ENCODE data around the gene HAUS8. TPM values are rescaled to one million over a fixed set of nuclear protein-coding genes. Genes with fewer than 3 reads are reported as not detected.
"Not testable (repeated sequence)": the region's sequence is repeated elsewhere in the genome, so short reads cannot be mapped to it uniquely, and the experiment has no call there.

The HAUS8 gene
- total RNA-seq, 1 donor = 9.3 TPM

DNA sequence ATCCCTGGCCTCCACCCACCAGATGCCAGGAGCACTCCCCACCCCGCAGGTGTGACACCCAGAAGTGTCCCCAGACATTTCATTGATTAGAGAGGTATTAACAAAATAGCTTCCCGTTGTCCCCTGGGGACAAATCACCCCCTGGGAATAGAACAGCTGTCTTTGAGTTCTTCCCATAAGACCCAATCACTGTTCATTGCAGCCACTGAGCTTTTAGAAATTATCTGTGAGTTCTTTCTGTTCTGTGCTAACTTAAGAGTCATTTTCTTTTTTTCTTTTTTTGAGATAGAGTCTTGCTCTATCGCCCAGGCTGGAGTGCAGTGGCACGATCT, 33.2 kb upstream of the HAUS8 start:
- Histone ChIP-seq H3K4me3 (ENCODE audit: low read length) (no peak overlapping the region), H3K4me1 (ENCODE audit: insufficient read depth, low read length) (peaks cover 94% of the 10 kb centered on the region), H3K27me3 (ENCODE audit: insufficient read depth, low read length) (no peaks in the 10 kb centered on the region), H3K9me3 (ENCODE audit: low read depth, low read length) (no peaks in the 10 kb centered on the region)

DNA sequence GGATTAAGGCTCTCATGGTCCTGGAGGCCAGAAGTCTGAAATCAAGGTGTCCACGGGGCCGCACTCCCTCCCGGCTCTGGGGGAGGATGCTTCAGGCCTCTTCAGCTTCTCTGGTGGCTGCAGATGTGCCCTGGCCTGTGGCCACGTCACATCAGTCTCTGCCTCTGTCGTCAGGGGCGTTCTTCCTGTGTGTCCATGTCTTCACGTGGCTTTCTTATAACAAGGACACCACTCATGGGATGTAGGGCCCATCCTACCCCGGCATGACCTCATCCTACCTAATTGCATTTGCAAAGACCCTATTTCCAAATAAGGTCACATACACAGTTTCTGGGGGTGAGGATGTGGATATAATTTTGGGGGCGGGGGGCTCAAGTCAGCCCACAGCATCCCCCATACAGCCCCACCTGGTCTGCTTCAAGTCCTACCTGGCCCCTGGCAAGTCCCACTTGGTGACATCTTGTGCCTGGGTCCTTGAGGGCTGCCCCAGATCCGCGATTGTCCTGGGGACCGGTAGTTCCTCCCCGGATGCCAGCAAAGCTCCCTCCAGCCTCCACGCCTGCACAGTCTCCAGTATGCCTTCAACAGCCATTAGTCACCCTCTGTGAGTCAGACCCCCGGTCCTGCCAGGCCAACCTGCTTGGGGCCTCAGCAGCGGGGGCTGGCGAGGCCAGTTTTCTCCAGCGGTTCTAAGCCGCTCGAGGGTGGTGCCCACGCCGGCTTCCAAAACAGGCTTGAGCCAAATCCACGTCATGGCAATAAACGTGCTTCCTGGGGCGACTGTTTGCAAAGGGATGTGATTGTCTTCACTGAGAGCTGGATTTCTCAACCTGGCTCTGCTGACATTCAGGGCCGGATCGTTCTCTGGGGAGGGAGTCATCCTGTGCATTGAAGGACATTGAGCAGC, 32.5 kb upstream of the HAUS8 start:
- no peak overlapping the region for H3K4me3 ChIP-seq (ENCODE audit: low read length)
- no peaks in the 10 kb centered on the region for H3K27me3 ChIP-seq (ENCODE audit: insufficient read depth, low read length)
- no peaks in the 10 kb centered on the region for H3K9me3 ChIP-seq (ENCODE audit: low read depth, low read length)
- peaks cover 87% of the 10 kb centered on the region for H3K4me1 ChIP-seq (ENCODE audit: insufficient read depth, low read length)

DNA sequence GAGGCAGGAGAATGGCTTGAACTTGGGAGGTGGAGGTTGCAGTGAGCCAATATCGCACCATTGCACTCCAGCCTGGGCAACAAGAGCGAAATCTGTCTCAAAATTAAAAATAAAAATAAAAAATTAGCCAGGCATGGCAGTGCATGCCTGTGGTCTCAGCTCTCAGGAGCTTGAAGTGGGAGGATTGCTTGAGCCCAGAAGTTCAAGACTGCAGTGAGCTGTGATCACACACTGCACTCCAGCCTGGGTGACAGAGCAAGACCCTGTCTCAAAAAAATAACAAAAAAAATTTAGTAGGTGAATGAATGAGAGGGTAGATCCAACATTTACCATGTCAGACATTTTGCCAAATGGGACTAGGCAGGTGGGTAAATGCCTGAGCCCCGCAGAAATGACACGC, 31.7 kb upstream of the HAUS8 start:
- H3K4me1 ChIP-seq (ENCODE audit: insufficient read depth, low read length) = peaks cover 79% of the 10 kb centered on the region
- not testable (repeated sequence) for H3K4me3 ChIP-seq (ENCODE audit: low read length); H3K9me3 ChIP-seq (ENCODE audit: low read depth, low read length); H3K27me3 ChIP-seq (ENCODE audit: insufficient read depth, low read length)

DNA sequence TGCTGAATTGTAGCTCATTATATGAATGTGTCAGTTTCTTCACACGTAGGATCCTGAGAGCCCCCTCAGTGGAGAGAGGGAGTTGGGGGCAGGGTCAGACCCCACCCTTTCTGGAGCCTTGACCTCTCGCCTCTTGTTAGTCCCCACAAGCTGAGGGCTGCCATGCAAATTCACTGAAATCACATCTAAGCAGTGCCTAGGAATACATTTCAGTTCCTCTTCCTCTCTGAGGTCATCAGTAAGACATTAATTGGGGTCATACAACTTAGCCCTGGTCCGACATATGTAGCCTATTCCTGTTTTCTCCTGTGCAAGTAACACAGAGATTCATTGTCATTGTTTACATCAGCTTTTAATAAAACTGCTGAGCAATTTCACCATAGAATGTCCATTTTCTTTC, 30.3 kb upstream of the HAUS8 start:
- no peaks in the 10 kb centered on the region for H3K27me3 ChIP-seq (ENCODE audit: insufficient read depth, low read length)
- H3K4me3 ChIP-seq (ENCODE audit: low read length) = no peak overlapping the region
- H3K9me3 ChIP-seq (ENCODE audit: low read depth, low read length) = no peaks in the 10 kb centered on the region
- H3K4me1 ChIP-seq (ENCODE audit: insufficient read depth, low read length) = peaks cover 65% of the 10 kb centered on the region

DNA sequence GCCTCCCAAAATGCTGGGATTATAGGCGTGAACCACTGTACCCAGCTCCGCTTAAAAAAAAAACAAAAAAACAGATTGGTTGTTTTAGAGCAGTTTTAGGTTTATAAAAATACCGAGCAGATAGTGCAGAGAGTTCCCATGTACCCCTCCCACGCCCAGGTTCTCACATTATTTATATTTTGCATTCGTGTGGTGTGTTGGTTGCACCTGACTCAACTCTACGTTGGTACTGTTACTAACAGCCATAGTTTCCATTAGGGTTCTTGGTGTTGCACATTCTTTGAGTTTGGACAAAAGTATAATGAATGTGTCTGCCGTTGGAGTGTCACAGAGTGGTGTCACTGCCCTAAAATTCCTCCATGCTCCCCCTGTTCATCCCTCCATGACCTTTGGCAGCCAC, 29.4 kb upstream of the HAUS8 start:
- Histone ChIP-seq H3K27me3 (ENCODE audit: insufficient read depth, low read length) (no peaks in the 10 kb centered on the region), H3K4me1 (ENCODE audit: insufficient read depth, low read length) (peaks cover 56% of the 10 kb centered on the region), H3K9me3 (ENCODE audit: low read depth, low read length) (no peaks in the 10 kb centered on the region), H3K4me3 (ENCODE audit: low read length) (no peak overlapping the region)

DNA sequence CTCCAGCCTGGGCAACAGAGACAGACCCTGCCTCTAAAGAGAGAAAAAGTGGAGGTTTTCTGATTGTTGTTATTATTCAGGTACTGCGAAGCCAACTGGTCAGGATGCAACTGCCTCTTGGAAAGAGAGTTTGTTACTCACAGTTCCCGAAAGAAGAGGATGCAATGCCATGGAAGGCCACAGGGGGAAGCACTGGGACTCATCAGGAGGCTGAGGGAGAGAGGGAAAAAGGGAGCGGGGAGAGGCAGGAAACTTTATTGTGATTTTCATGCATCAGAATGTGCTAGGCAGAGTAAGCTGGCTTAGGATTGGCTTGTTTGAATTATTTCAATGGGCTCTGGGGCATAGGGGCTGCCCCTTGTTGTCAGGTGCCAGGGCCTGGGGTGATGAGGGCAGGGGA, 27.9 kb upstream of the HAUS8 start:
- H3K9me3 ChIP-seq (ENCODE audit: low read depth, low read length) = no peaks in the 10 kb centered on the region
- H3K4me1 ChIP-seq (ENCODE audit: insufficient read depth, low read length) = peaks cover 42% of the 10 kb centered on the region
- no peak overlapping the region for H3K4me3 ChIP-seq (ENCODE audit: low read length)
- no peaks in the 10 kb centered on the region for H3K27me3 ChIP-seq (ENCODE audit: insufficient read depth, low read length)

DNA sequence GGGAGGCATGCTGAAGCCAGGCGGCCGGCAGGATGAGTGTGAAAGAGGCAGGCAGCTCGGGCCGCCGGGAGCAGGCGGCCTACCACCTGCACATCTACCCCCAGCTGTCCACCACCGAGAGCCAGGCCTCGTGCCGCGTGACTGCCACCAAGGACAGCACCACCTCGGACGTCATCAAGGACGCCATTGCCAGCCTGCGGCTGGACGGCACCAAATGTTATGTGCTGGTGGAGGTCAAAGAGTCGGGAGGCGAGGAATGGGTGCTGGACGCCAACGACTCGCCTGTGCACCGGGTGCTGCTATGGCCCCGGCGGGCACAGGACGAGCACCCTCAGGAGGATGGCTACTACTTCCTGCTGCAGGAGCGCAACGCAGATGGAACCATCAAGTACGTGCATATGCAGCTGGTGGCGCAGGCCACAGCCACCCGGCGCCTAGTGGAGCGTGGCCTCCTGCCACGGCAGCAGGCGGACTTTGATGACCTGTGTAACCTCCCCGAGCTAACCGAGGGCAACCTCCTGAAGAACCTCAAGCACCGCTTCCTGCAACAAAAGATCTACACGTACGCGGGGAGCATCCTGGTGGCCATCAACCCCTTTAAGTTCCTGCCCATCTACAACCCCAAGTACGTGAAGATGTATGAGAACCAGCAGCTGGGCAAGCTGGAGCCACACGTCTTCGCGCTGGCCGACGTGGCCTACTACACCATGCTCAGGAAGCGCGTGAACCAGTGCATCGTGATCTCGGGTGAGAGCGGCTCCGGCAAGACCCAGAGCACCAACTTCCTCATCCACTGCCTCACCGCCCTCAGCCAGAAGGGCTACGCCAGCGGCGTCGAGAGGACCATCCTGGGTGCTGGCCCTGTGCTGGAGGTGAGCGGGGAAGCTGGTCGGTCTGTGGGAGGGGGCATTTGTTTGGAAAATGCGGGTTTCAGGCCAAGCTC, 26.7 kb upstream of the HAUS8 start:
- Histone ChIP-seq H3K4me3 (ENCODE audit: low read length) (no peak overlapping the region), H3K4me1 (ENCODE audit: insufficient read depth, low read length) (peaks cover 42% of the 10 kb centered on the region), H3K27me3 (ENCODE audit: insufficient read depth, low read length) (no peaks in the 10 kb centered on the region), H3K9me3 (ENCODE audit: low read depth, low read length) (no peaks in the 10 kb centered on the region)

DNA sequence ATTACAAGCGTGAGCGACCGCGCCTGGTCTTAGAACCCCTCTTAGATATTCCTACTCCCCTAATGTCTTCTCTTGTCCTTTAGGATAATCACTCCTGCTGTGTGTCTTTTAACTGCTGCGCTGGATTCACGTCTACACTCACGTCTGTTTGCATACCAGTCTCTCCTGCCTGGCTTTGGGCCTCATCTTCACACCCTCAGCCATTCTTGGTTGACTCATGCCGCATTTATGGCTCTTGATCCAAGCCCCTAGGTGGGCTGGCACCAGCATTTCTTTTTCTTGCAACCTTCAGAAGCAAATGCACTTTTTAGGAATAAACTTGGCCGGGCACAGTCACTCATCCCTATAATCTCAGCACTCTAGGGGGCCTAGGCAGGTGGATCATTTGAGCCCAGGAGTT, 23.1 kb upstream of the HAUS8 start:
- H3K4me1 ChIP-seq (ENCODE audit: insufficient read depth, low read length) = peaks cover 36% of the 10 kb centered on the region
- H3K4me3 ChIP-seq (ENCODE audit: low read length) = no peak overlapping the region

DNA sequence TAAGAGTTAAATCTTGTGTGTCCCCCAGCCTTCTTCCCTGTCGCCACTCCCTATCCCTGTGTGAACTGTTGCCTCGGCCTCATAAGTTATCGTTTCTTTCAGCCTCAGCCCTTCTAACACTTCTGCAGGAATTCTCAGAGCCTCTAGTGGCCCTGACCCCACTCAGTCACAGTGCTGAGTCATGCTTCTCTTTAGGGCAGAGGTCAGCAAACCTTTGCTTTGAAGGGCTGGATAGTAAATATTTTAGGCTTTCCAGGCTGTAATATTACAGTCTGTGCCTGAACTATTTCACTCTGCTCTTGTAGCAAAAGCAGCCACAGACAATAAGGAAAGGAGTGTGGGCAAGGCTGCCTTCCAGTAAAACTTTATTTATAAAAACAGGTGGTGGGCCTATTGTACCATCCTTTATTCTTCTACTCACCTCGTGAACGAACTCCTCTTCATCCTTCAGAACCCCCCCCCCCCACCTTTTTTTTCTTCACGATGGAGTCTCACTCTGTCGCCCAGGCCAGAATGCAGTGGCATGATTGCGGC, 22.4 kb upstream of the HAUS8 start:
- H3K27me3 ChIP-seq (ENCODE audit: insufficient read depth, low read length) = no peaks in the 10 kb centered on the region
- no peaks in the 10 kb centered on the region for H3K9me3 ChIP-seq (ENCODE audit: low read depth, low read length)
- no peak overlapping the region for H3K4me3 ChIP-seq (ENCODE audit: low read length)
- H3K4me1 ChIP-seq (ENCODE audit: insufficient read depth, low read length) = peaks cover 42% of the 10 kb centered on the region

More for the DNA sequence above, 23.1 kb upstream of the HAUS8 start:
- Histone ChIP-seq H3K9me3 (ENCODE audit: low read depth, low read length) (no peaks in the 10 kb centered on the region), H3K27me3 (ENCODE audit: insufficient read depth, low read length) (no peaks in the 10 kb centered on the region)

DNA sequence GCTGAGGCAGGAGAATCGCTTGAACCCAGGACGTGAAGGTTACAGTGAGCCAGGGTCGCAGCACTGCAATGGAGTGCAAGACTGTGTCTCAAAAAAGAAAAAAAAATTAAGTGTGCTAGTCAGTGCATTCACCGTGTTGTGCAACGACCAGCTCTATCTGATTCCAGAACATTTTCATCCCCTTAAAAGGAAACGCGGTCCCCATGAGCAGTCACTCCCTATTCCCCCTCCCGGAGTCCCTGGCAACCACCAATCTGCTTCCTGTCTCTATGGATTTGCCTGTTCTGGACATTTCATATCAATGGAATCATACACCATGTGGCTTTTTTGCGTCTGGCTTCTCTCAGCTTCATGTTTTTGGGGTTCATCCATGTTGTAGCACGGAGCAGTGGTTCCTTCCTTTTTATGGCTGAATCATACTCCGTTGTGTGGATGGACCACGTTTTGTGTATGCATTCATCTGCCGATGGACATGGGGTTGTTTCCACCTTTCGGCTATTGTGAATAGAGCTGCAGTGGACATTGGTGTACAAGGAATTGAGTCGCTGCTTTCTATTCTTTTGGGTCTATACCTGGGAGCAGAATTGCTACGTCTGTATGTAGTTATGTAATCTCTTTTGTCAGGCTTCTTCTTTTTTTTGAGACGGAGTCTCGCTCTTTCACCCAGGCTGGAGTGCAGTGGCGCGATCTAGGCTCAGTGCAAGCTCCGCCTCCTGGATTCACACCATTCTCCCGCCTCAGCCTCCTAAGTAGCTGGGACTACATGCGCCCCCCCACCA, 20.1 kb upstream of the HAUS8 start:
- Histone ChIP-seq H3K4me1 (ENCODE audit: insufficient read depth, low read length) (peaks cover 65% of the 10 kb centered on the region), H3K27me3 (ENCODE audit: insufficient read depth, low read length) (no peaks in the 10 kb centered on the region), H3K4me3 (ENCODE audit: low read length) (no peak overlapping the region), H3K9me3 (ENCODE audit: low read depth, low read length) (no peaks in the 10 kb centered on the region)

DNA sequence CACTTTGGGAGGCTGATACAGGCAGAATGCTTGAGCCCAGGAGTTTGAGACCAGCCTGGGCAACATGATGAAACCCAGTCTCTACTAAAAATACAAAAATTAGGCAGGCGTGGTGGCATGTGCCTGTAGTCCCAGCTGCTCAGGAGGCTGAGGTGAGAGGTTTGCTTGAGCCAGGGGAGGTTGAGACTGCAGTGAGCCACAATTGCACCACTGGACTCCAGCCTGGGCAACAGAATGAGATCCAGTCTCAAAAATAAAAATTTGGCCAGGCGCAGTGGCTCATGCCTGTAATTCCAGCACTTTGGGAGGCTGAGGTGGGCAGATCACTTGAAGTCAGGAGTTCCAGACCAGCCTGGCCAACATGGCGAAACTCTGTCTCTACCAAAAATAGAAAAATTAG, 19.4 kb upstream of the HAUS8 start:
- H3K27me3 ChIP-seq (ENCODE audit: insufficient read depth, low read length); H3K4me3 ChIP-seq (ENCODE audit: low read length); H3K9me3 ChIP-seq (ENCODE audit: low read depth, low read length): not testable (repeated sequence)
- H3K4me1 ChIP-seq (ENCODE audit: insufficient read depth, low read length) = peaks cover 72% of the 10 kb centered on the region

DNA sequence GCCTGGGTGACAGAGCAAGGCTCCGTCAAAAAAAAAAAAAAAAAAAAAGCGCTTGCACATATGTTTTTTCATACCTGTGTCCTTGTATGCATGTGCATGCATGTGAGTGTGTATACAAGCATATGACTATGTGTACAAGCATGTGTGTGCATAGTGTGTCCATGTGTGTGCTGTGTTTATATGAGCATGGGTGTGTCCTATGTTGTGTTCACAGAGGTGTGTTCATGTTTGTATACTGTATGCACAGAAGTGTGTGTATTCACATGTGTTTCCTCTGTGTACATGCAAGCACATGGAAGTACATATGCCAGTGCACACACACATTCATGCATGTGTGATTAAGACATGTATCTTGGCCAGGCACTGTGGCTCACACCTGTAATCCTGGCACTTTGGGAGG, 17.4 kb upstream of the HAUS8 start:
- Histone ChIP-seq H3K4me1 (ENCODE audit: insufficient read depth, low read length) (peaks cover 83% of the 10 kb centered on the region), H3K9me3 (ENCODE audit: low read depth, low read length) (no peaks in the 10 kb centered on the region), H3K4me3 (ENCODE audit: low read length) (no peak overlapping the region), H3K27me3 (ENCODE audit: insufficient read depth, low read length) (no peaks in the 10 kb centered on the region)

DNA sequence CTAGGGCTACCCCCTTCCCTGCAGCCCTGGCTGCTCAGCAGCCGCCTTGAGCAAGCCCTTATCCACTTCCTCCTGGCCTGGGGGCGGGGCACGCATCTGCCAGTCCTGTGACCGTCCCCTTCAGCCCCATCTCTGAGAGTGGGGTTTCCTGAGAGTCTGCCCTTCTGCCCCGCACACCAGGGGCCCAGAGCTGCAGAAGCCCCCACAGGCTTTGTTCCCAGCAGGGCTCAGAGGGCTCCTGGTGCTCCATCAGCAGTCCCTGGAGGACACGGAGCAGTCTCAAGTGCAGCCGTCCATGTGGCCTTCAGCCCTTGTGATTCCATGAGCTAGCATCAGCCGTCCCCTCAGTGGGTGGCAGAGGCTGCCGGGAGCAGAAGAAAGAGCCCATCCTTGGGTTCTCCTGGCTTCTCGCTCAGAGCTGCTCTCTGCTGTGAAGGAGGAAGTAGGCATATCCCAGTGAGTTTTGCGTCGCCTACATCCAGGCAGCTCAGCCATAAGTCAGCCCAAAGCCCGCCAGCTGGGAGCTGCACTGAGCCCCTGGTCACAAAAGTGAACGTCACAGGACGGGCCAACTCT, 16.6 kb upstream of the HAUS8 start:
- H3K4me3 ChIP-seq (ENCODE audit: low read length) = no peak overlapping the region

DNA sequence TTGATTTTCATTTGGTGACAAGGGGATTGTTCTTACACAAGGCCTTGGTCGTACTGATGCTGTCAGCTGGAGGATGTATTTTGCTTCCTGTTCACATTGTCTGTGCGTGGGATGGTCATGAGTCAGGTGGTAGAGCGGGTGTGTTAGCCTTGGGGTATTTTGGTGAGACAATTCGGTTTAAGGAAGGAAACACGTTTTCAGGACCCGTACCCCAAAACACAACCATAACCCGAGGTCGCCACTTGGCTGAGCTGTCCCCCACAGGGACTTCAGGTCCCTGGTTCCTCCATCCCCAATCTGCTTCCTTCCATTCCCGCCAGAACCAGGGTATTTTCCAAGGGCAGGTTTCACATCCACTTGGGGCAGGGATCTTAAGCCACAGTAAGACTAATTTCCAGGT, 15.3 kb upstream of the HAUS8 start:
- Histone ChIP-seq H3K27me3 (ENCODE audit: insufficient read depth, low read length) (no peaks in the 10 kb centered on the region), H3K9me3 (ENCODE audit: low read depth, low read length) (no peaks in the 10 kb centered on the region), H3K4me3 (ENCODE audit: low read length) (no peak overlapping the region), H3K4me1 (ENCODE audit: insufficient read depth, low read length) (peaks cover 66% of the 10 kb centered on the region)

More for the DNA sequence above, 16.6 kb upstream of the HAUS8 start:
- Histone ChIP-seq H3K4me1 (ENCODE audit: insufficient read depth, low read length) (peaks cover 75% of the 10 kb centered on the region), H3K9me3 (ENCODE audit: low read depth, low read length) (no peaks in the 10 kb centered on the region), H3K27me3 (ENCODE audit: insufficient read depth, low read length) (no peaks in the 10 kb centered on the region)
